Ascending aorta (tissue), 2 donors: ENCODE data around the gene MB21D2. TPM values are rescaled to one million over a fixed set of nuclear protein-coding genes. Genes with fewer than 3 reads are reported as not detected.
"Not testable (repeated sequence)": the region's sequence is repeated elsewhere in the genome, so short reads cannot be mapped to it uniquely, and the experiment has no call there.

Experiments
- DNase-seq, 2 donors: peaks; one replicate each; pipeline ENCODE4 v3.0.0-alpha.2; 2019; ENCODE audit warnings: low spot score in 2 of 2
- H3K27ac ChIP-seq, 2 donors: fragments of 200-600 bp; sonication (generic); one replicate each; pipeline ENCODE4 v1.5.1; 2016 to 2017; ENCODE audit warnings: mild to moderate bottlenecking in 1 of 2
- H3K27me3 ChIP-seq: fragments of 200-600 bp; sonication (generic); one replicate; pipeline ENCODE4 v1.5.1; 2017
- H3K36me3 ChIP-seq, 2 donors: fragments of 200-600 bp; sonication (generic); one replicate each; pipeline ENCODE4 v1.5.1; 2016
- H3K4me1 ChIP-seq, 2 donors: fragments of 200-600 bp; sonication (generic); one replicate each; pipeline ENCODE4 v1.5.1; 2016 to 2017; ENCODE audit warnings: mild to moderate bottlenecking in 1 of 2
- H3K4me3 ChIP-seq, 2 donors: fragments of 200-600 bp; sonication (generic); one replicate each; pipeline ENCODE4 v1.5.1; 2016 to 2017; ENCODE audit warnings: mild to moderate bottlenecking in 1 of 2
- H3K9me3 ChIP-seq, 2 donors: fragments of 200-600 bp; sonication (generic); one replicate each; pipeline ENCODE4 v1.5.1; 2016
- CTCF ChIP-seq, 3 experiments: fragments of 200-600 bp in 2 of 3; fragments of 450-650 bp in 1 of 3; sonication (generic) in 2 of 3; IDR thresholded peaks; one replicate each; pipeline ENCODE4 v1.5.1; 2016 to 2019; ENCODE audit warnings: antibody characterized with exemption in 3 of 3, mild to moderate bottlenecking in 1 of 3, moderate library complexity in 1 of 3
- intact Hi-C: fragments of 100-400 bp; cut with DNase I; formaldehyde crosslinking; loops from one replicate; pipeline ENCODE4 v1.15.1; 2023
- total RNA-seq: library from RNA; depleted of rRNA; stranded (reverse); fragments of >200 nt; gene quantifications from one replicate; pipeline ENCODE4 v1.1.0, GENCODE V29; 2016

MB21D2 gene
- total RNA-seq, 1 donor from 2014 or later: 0.11 TPM

- no peak for TF ChIP-seq CTCF (IDR thresholded peaks at IDR 0.05)
- H3K4me3 ChIP-seq: no peak overlapping the region
- H3K4me1 ChIP-seq: no peaks in the 10 kb centered on the region
- no peak overlapping the region for H3K27ac ChIP-seq
- H3K36me3 ChIP-seq: no peaks in the 10 kb centered on the region
- DNase-seq: no peak
- peaks cover 0 to 13% of the 10 kb centered on the region in 2 donors for H3K9me3 ChIP-seq
- H3K27me3 ChIP-seq: no peaks in the 10 kb centered on the region
- intact Hi-C loops: no loop called here
These were observed 139.1 kb downstream of the MB21D2 start for GRCh38 chr3:192778508-192778907.

GRCh38 chr3:192774341-192774740, 143.3 kb downstream of the MB21D2 start:
- DNase-seq, H3K27me3 ChIP-seq, H3K36me3 ChIP-seq, H3K4me1 ChIP-seq, H3K4me3 ChIP-seq, intact Hi-C loops, H3K27ac ChIP-seq: not testable (repeated sequence)
- peaks cover 0 to 13% of the 10 kb centered on the region in 2 donors for H3K9me3 ChIP-seq

GRCh38 chr3:192772240-192772894, 145.3 kb downstream of the MB21D2 start:
- Histone ChIP-seq H3K9me3 (peaks cover 0 to 13% of the 10 kb centered on the region in 2 donors), H3K4me1 (no peaks in the 10 kb centered on the region), H3K4me3 (no peak overlapping the region), H3K27me3 (no peaks in the 10 kb centered on the region), H3K36me3 (no peaks in the 10 kb centered on the region), H3K27ac (no peak overlapping the region)
- TF ChIP-seq CTCF (IDR thresholded peaks at IDR 0.05): no peak
- intact Hi-C loops: no loop called here
- no peak for DNase-seq

- Histone ChIP-seq H3K4me1 (no peaks in the 10 kb centered on the region), H3K27me3 (no peaks in the 10 kb centered on the region), H3K4me3 (no peak overlapping the region), H3K27ac (no peak overlapping the region), H3K9me3 (no peaks in the 10 kb centered on the region), H3K36me3 (no peaks in the 10 kb centered on the region)
- intact Hi-C loops: no loop called here
- no peak for DNase-seq
- TF ChIP-seq CTCF (IDR thresholded peaks at IDR 0.05): no peak
These were observed 159.0 kb downstream of the MB21D2 start for GRCh38 chr3:192758654-192759053.

- Histone ChIP-seq H3K4me1 (no peaks in the 10 kb centered on the region), H3K4me3 (no peak overlapping the region), H3K36me3 (no peaks in the 10 kb centered on the region), H3K27me3 (no peaks in the 10 kb centered on the region), H3K9me3 (no peaks in the 10 kb centered on the region), H3K27ac (no peak overlapping the region)
- DNase-seq: no peak
- TF ChIP-seq CTCF (IDR thresholded peaks at IDR 0.05): no peak
- intact Hi-C loops: no loop called here
These were observed 166.5 kb downstream of the MB21D2 start for GRCh38 chr3:192751148-192751547.

GRCh38 chr3:192750201-192750600, 167.5 kb downstream of the MB21D2 start:
- no peaks in the 10 kb centered on the region for H3K27me3 ChIP-seq
- no peak for DNase-seq
- H3K36me3 ChIP-seq: no peaks in the 10 kb centered on the region
- H3K4me1 ChIP-seq: no peaks in the 10 kb centered on the region
- no peak overlapping the region for H3K27ac ChIP-seq
- H3K9me3 ChIP-seq: no peaks in the 10 kb centered on the region
- no peak for TF ChIP-seq CTCF (IDR thresholded peaks at IDR 0.05)
- intact Hi-C loops: no loop called here
- no peak overlapping the region for H3K4me3 ChIP-seq
